Caco-2 (cell line): ENCODE data around the gene CXCR3. TPM values are rescaled to one million over a fixed set of nuclear protein-coding genes. Genes with fewer than 3 reads are reported as not detected.

Source experiments
- BruUV-seq: library from RNA; stranded (reverse); fragments of 400-500 nt; replicated peaks from 2 replicates; lab custom pipeline; 2021; lab: Mats Ljungman, UMichigan
- CTCF ChIA-PET: fragments of 300-600 bp; sonication (Branson Sonifier 250); formaldehyde crosslinking; loops from one replicate; lab custom pipeline; 2022; ENCODE audit warnings: antibody characterized with exemption; lab: Charles Lee
- POLR2A ChIA-PET: fragments of 300-600 bp; sonication (Branson Sonifier 250); formaldehyde crosslinking; loops from one replicate; lab custom pipeline; 2022; ENCODE audit warnings: antibody characterized with exemption; lab: Charles Lee
- DNase-seq, 2 experiments: peaks; one replicate each; pipeline versions ENCODE4 v3.0.0 to v3.0.0-alpha.2; 2020 to 2022
- H3K27me3 ChIP-seq: replicated peaks from 2 replicates; pipeline ENCODE4 v1.6.0; 2011; ENCODE audit warnings: low read length; ENCODE audit not compliant: control insufficient read depth, insufficient read depth
- H3K36me3 ChIP-seq: 2 replicates; pipeline ENCODE4 v1.5.1; 2011; ENCODE audit warnings: low read length; ENCODE audit not compliant: control insufficient read depth, insufficient read depth
- H3K4me1 ChIP-seq: fragments of 250-450 bp; sonication (Bioruptor Pico); 2 replicates; pipeline ENCODE4 v1.5.1; 2020; ENCODE audit warnings: mild to moderate bottlenecking
- H3K4me3 ChIP-seq: 2 replicates; pipeline ENCODE4 v1.5.1; 2011; ENCODE audit warnings: low read depth, mild to moderate bottlenecking, control low read depth, low read length
- H3K9me3 ChIP-seq: fragments of 250-450 bp; sonication (Bioruptor Pico); 2 replicates; pipeline ENCODE4 v1.5.1; 2020; ENCODE audit warnings: mild to moderate bottlenecking, moderate library complexity
- H3K27ac Mint-ChIP-seq: one replicate; pipeline ENCODE4 v1.8.0; 2022; ENCODE audit warnings: mixed read lengths; ENCODE audit not compliant: unreplicated experiment
- H3K27me3 Mint-ChIP-seq: one replicate; pipeline ENCODE4 v1.8.0; 2022; ENCODE audit warnings: mixed read lengths; ENCODE audit not compliant: insufficient read depth, unreplicated experiment
- H3K36me3 Mint-ChIP-seq: one replicate; pipeline ENCODE4 v1.8.0; 2022; ENCODE audit warnings: mild to moderate bottlenecking, mixed read lengths; ENCODE audit not compliant: insufficient read depth, unreplicated experiment
- H3K4me1 Mint-ChIP-seq: one replicate; pipeline ENCODE4 v1.8.0; 2022; ENCODE audit warnings: low read depth, mixed read lengths; ENCODE audit not compliant: unreplicated experiment
- H3K4me3 Mint-ChIP-seq: one replicate; pipeline ENCODE4 v1.8.0; 2022; ENCODE audit warnings: mild to moderate bottlenecking, moderate library complexity, mixed read lengths; ENCODE audit not compliant: unreplicated experiment
- H3K9me3 Mint-ChIP-seq: one replicate; pipeline ENCODE4 v1.8.0; 2022; ENCODE audit warnings: mixed read lengths; ENCODE audit not compliant: unreplicated experiment
- CTCF ChIP-seq, 2 experiments: fragments of 200-600 bp in 1 of 2; IDR thresholded peaks; 1 replicate in 1 of 2; 2 replicates in 1 of 2; pipeline versions ENCODE4 v1.5.1 to v1.8.0; 2011 to 2022; ENCODE audit warnings: antibody characterized with exemption in 1 of 2, control low read depth in 1 of 2, inconsistent platforms in 1 of 2, low read depth in 1 of 2, low read length in 1 of 2, mild to moderate bottlenecking in 1 of 2, moderate library complexity in 1 of 2; ENCODE audit not compliant: insufficient read depth in 1 of 2, severe bottlenecking in 1 of 2, unreplicated experiment in 1 of 2
- intact Hi-C: fragments of 100-400 bp; cut with micrococcal nuclease; formaldehyde crosslinking; loops from one replicate; pipeline ENCODE4 v1.10.0; 2022; ENCODE audit not compliant: unreplicated experiment
- total RNA-seq: library from RNA; stranded (reverse); gene quantifications from 2 replicates; pipeline ENCODE4 v1.2.3, GENCODE V29; 2022

Gene CXCR3
- total RNA-seq, 1 experiment from 2014 or later, result not detected

- DNase-seq, result no peak
- H3K9me3 Mint-ChIP-seq, result no peaks in the 10 kb centered on the region
- intact Hi-C loops, result no loop called here
- no peaks in the 10 kb centered on the region for H3K4me1 Mint-ChIP-seq
- no peak for TF ChIP-seq CTCF (IDR thresholded peaks at IDR 0.05; ENCODE audit: insufficient read depth in 1 of 2, low read depth in 1 of 2, low read length in 1 of 2, severe bottlenecking in 1 of 2, unreplicated experiment in 1 of 2)
- Histone ChIP-seq H3K27me3 (no peaks in the 10 kb centered on the region), H3K4me1 (no peaks in the 10 kb centered on the region), H3K9me3 (no peaks in the 10 kb centered on the region), H3K4me3 (no peak overlapping the region), H3K36me3 (no peaks in the 10 kb centered on the region)
- H3K36me3 Mint-ChIP-seq, result no peaks in the 10 kb centered on the region
- no peak overlapping the region for H3K27ac Mint-ChIP-seq
- ChIA-PET CTCF (no interaction called here), POLR2A (no interaction called here)
- no peak overlapping the region for H3K4me3 Mint-ChIP-seq
- no TSS peak for BruUV-seq
- H3K27me3 Mint-ChIP-seq, result no peaks in the 10 kb centered on the region
These were observed 39.0 kb upstream of the CXCR3 start for GRCh38 chrX:71657267-71657666.

- no peak overlapping the region for H3K4me3 Mint-ChIP-seq
- no TSS peak for BruUV-seq
- no peaks in the 10 kb centered on the region for H3K36me3 Mint-ChIP-seq
- CTCF ChIA-PET, result no interaction called here
- no peak overlapping the region for H3K27ac Mint-ChIP-seq
- H3K4me3 ChIP-seq, result no peak overlapping the region
- H3K36me3 ChIP-seq, result no peaks in the 10 kb centered on the region
- DNase-seq, result no peak
- POLR2A ChIA-PET, result no interaction called here
- no peaks in the 10 kb centered on the region for H3K4me1 ChIP-seq
- no peaks in the 10 kb centered on the region for H3K27me3 ChIP-seq
- no peaks in the 10 kb centered on the region for H3K9me3 Mint-ChIP-seq
- no peaks in the 10 kb centered on the region for H3K4me1 Mint-ChIP-seq
- no peaks in the 10 kb centered on the region for H3K27me3 Mint-ChIP-seq
- H3K9me3 ChIP-seq, result no peaks in the 10 kb centered on the region
- intact Hi-C loops, result loop anchor here (2.0 to 5.0 kb wide), 3 partner anchors 36 to 223 kb away; partner anchors contain the start of gene CXCR3
- no peak for TF ChIP-seq CTCF (IDR thresholded peaks at IDR 0.05; ENCODE audit: insufficient read depth in 1 of 2, low read depth in 1 of 2, low read length in 1 of 2, severe bottlenecking in 1 of 2, unreplicated experiment in 1 of 2)
These were observed 35.0 kb upstream of the CXCR3 start for GRCh38 chrX:71653344-71653743.

- Mint-ChIP-seq H3K4me3 (no peak overlapping the region), H3K27ac (no peak overlapping the region), H3K9me3 (no peaks in the 10 kb centered on the region), H3K4me1 (no peaks in the 10 kb centered on the region), H3K27me3 (no peaks in the 10 kb centered on the region), H3K36me3 (no peaks in the 10 kb centered on the region)
- no peak overlapping the region for H3K4me3 ChIP-seq
- POLR2A ChIA-PET, result no interaction called here
- no peaks in the 10 kb centered on the region for H3K27me3 ChIP-seq
- H3K4me1 ChIP-seq, result no peaks in the 10 kb centered on the region
- H3K9me3 ChIP-seq, result no peaks in the 10 kb centered on the region
- no TSS peak for BruUV-seq
- intact Hi-C loops, result loop anchor here (2.0 to 5.0 kb wide), 3 partner anchors 35 to 222 kb away; partner anchors contain the start of gene CXCR3
- TF ChIP-seq CTCF (IDR thresholded peaks at IDR 0.05; ENCODE audit: insufficient read depth in 1 of 2, low read depth in 1 of 2, low read length in 1 of 2, severe bottlenecking in 1 of 2, unreplicated experiment in 1 of 2), result peak; percentile 35 to 53
- CTCF ChIA-PET, result interaction anchor here (0.6 kb wide), 1 partner anchor 31 kb away, joined by 3 read pairs; no protein-coding TSS in a partner anchor
- peak; percentile 47 to 52 for DNase-seq
- no peaks in the 10 kb centered on the region for H3K36me3 ChIP-seq
These were observed 34.1 kb upstream of the CXCR3 start for GRCh38 chrX:71652405-71652804.
